GM12865 (cell line): Measurements from ENCODE around the gene PRKCE.

Source experiments
- DNase-seq: peaks from one replicate; pipeline ENCODE4 v3.0.0; 2010; ENCODE audit warnings: low read depth
- H3K4me3 ChIP-seq: 2 replicates; pipeline ENCODE4 v1.5.1; 2011; ENCODE audit warnings: mild to moderate bottlenecking, low read depth, low read length, control low read depth
- TF ChIP-seq, protein P1 (sequence below): IDR thresholded peaks from 2 replicates; pipeline ENCODE4 v1.5.1; 2011; ENCODE audit warnings: low read length, control low read depth, low read depth, inconsistent platforms; ENCODE audit not compliant: insufficient read depth; ENCODE audit errors: missing control alignments

Gene PRKCE

DNA sequence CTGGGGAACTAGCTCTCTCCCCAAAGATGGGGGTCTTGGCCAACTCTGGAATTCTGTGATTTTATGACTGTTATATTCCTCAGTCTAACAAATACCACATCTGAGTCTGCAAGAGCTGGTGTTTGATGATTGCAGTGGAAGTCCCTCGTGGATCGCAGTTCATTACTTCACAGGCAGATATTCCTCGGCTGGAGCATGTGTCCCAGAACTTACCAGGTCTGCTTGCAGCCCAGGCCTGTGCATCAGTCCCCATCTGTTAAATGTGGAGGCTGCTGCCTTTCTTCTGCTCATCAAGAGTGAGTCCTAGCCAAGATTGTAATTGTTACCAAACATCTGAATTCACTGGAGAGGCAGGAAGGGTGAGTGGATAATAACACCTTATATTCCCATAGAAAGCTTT lies 55.5 kb downstream of the PRKCE start:
- TF ChIP-seq, protein P1, sequence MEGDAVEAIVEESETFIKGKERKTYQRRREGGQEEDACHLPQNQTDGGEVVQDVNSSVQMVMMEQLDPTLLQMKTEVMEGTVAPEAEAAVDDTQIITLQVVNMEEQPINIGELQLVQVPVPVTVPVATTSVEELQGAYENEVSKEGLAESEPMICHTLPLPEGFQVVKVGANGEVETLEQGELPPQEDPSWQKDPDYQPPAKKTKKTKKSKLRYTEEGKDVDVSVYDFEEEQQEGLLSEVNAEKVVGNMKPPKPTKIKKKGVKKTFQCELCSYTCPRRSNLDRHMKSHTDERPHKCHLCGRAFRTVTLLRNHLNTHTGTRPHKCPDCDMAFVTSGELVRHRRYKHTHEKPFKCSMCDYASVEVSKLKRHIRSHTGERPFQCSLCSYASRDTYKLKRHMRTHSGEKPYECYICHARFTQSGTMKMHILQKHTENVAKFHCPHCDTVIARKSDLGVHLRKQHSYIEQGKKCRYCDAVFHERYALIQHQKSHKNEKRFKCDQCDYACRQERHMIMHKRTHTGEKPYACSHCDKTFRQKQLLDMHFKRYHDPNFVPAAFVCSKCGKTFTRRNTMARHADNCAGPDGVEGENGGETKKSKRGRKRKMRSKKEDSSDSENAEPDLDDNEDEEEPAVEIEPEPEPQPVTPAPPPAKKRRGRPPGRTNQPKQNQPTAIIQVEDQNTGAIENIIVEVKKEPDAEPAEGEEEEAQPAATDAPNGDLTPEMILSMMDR, result no peak
- no peak for DNase-seq
- H3K4me3 ChIP-seq, result no peak overlapping the region

DNA sequence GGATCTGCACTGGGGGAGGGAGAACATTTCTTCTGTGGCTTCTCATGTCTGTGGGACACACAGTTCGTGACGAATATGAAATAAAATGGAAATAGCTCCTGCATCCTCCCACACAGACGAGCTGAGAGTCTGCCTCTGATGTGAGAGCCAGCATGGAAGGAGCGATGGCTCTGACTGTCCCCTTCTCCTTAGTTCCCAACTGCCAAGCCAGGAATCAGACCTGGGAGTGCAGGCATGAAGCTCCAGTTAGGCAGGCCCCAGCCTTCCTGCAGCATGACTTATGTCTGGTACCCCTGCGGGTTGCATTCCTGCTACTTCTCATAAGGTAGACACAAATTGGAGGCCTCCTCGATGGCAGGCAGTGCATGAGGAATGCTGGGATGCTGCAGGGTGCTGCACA lies 56.2 kb downstream of the PRKCE start:
- no peak overlapping the region for H3K4me3 ChIP-seq
- TF ChIP-seq, protein P1, result no peak
- DNase-seq, result no peak

DNA sequence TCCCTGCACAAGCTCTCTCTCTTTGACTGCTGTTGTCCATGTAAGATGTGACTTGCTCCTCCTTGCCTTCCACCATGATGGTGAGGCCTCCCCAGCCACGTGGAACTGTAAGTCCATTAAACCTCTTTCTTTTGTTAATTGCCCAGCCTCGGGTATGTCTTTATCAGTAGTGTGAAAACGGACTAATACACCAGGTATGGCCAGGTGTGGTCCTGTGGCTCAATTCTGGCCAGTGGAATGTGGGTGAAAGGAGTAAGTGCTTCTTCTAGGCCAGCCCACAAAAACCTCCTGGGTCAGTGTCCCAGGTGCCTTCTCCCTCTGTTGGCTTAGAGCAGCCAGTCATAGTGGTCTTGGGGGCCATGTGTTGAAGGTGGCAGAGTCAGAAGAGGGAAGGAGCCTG lies 57.0 kb downstream of the PRKCE start:
- TF ChIP-seq, protein P1, result no peak
- no peak for DNase-seq
- H3K4me3 ChIP-seq, result no peak overlapping the region

DNA sequence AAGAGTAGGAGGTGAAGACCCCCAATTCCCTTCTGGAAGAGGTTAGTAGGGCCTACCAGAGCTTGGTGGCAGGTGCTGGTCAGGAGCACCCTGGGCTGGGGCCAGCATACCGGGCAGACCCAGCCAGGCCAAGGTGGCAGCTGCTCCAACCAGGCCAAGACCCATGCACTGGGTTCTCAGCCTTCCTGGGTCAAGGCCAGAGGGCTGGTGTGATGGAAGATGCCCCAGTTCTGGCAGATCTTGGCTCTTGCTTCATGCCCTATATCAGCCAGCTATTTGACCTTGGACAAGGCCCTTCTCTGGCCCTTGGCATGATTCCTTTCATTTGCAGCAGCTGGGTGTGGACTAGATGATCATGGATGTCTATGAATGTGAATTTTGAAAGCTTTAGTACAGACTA lies 57.7 kb downstream of the PRKCE start:
- DNase-seq, result no peak
- TF ChIP-seq, protein P1, result no peak
- H3K4me3 ChIP-seq, result no peak overlapping the region

DNA sequence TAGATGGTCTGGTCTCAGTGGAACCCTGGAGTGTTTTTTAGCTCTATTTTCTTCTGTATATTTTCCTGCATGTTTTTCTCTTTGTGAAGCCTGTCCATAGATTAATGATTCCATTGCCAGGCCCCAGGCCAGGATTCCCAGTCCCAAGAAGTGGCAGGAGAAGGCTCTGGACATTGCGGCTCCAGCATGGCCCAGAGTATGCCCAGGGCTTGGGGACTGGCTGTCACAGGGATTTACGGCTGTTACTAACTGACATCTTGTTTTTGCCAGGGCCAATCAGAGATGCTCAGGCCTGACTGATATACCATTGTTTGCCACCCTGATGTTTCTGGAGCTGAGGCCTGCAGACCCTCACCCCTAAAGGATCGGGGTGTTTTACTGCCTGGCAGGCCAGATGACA lies 59.0 kb downstream of the PRKCE start:
- H3K4me3 ChIP-seq, result no peak overlapping the region
- no peak for DNase-seq
- TF ChIP-seq, protein P1, result no peak

DNA sequence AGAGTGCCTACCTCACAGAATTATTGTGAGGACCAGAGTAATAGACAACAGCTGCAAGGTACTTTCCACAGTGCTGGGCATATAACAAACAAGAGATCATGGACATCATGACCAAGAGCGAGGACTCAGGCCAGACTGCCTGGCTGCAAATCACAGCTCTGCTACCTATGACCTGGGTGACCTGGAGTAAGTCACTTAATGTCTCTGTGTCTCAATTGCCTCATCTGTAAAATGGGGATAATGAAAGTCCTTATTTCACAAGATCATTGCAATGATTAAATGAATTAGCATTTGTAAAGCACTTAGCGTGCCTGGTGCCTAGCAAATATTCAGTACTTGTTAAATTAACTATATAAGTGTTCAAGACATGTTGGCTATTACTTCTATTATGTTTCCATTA lies 59.7 kb downstream of the PRKCE start:
- H3K4me3 ChIP-seq, result no peak overlapping the region
- TF ChIP-seq, protein P1, result no peak
- DNase-seq, result no peak

DNA sequence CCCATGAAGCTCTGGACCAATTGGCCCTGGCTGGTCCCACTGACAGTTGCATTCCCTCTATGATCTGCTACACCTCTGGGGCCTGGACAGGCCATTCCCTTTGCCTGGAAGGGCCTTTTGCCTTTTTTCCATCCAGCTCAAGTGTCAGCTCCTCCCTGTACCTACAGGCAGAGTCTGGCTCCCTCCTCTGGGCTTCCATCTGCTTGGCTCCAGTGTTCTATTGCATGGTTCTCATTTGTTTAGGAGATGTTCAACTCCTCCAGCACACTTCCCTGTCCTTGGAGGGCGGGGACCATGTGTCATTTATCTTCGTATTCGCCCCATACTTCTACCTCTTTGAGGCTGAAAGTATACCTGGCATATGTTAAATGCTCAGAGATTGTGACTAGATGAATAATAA lies 61.1 kb downstream of the PRKCE start:
- TF ChIP-seq, protein P1, result no peak
- H3K4me3 ChIP-seq, result no peak overlapping the region
- DNase-seq, result no peak
